Pancreas (tissue), 10 donors: ENCODE data around the gene APBA1. TPM values are rescaled to one million over a fixed set of nuclear protein-coding genes. Genes with fewer than 3 reads are reported as not detected.
A peak's percentile ranks its signal among the peaks of the same experiment; 100 is the strongest.

Experiments
- ATAC-seq, 4 donors: fragments of 200-7000 bp; cut with Tn5 transposase; one replicate each; pipeline versions ENCODE4 v1.8.0 to v1.9.1; 2020; ENCODE audit warnings: mild to moderate bottlenecking in 4 of 4, moderate library complexity in 4 of 4
- DNase-seq, 6 donors: peaks; one replicate each; pipeline ENCODE4 v3.0.0-alpha.2; 2020
- FAIRE-seq: peaks from 2 replicates; lab custom pipeline; 2012; peaks lifted over from hg19 to GRCh38; lab: Jason Lieb, UNC
- H3K27ac ChIP-seq, 4 donors: fragments of 200-600 bp; sonication (generic); 1 replicate in 3 of 4; 2 replicates in 1 of 4; pipeline versions ENCODE4 v1.5.0 to v1.8.0; 2020
- H3K27me3 ChIP-seq, 4 donors: fragments of 200-600 bp; one replicate each; pipeline ENCODE4 v1.8.0; 2021
- H3K36me3 ChIP-seq, 3 donors: fragments of 200-600 bp; sonication (generic) in 1 of 3; one replicate each; pipeline versions ENCODE4 v1.5.0 to v1.8.0; 2020 to 2021
- H3K4me1 ChIP-seq, 3 donors: fragments of 200-600 bp; one replicate each; pipeline ENCODE4 v1.8.0; 2021
- H3K4me3 ChIP-seq, 4 donors: fragments of 200-600 bp; sonication (generic) in 2 of 4; one replicate each; pipeline versions ENCODE4 v1.5.0 to v1.8.0; 2020 to 2021
- H3K9me3 ChIP-seq, 4 donors: fragments of 200-600 bp; one replicate each; pipeline ENCODE4 v1.8.0; 2021
- WGBS, 2 donors: extraction: QIAGEN DNeasy Blood & Tissue Kit; methylation state at CpG; one replicate each; pipeline ENCODE4 v1.1.7; 2013; 5-methylcytosine and 5-hydroxymethylcytosine counted together
- intact Hi-C, 3 donors: fragments of 100-400 bp; cut with DNase I; formaldehyde crosslinking; loops; one replicate each; pipeline versions ENCODE4 v1.11.1 to v1.14.2; 2022
- polyA plus RNA-seq, 2 donors: library from polyadenylated mRNA; stranded (reverse); fragments of 200-250 nt; gene quantifications; one replicate each; pipeline ENCODE4 v1.2.3, GENCODE V29; 2013
- total RNA-seq, 6 donors: library from RNA; stranded (reverse); fragmentation: NEBNext Ultra II Directional in 4 of 6; extraction: Animal tissue kit (Norgen Biotek cat#: 25700) in 4 of 6; gene quantifications; one replicate each; pipeline versions ENCODE4 v1.2.1 to v1.2.4, GENCODE V29; 2021 to 2023
- TF ChIP-seq, protein P1 (sequence below), 4 donors: fragments of 200-600 bp; sonication (generic) in 3 of 4; IDR thresholded peaks; one replicate each; pipeline versions ENCODE4 v1.5.0 to v1.8.0; 2021; ENCODE audit warnings: antibody characterized with exemption in 4 of 4
- donor health status: healthy with polysubstance abuse.
- donor health status: DM: no; HTN: no; CAD: no; lungs with moderate emphysema.
- donor health status: DM: no; HTN: no; CAD: no.
- donor health status: control.
- donor health status: control.
- donor health status: Bipolar disorder and iron deficiency.
- donor health status: DM: yes; HTN: yes; CAD: no.
- donor health status: DM: no; HTN: no; CAD: no.
- donor health status: DM: no; HTN: no; CAD: no.
- donor health status: DM: yes; HTN: yes; CAD: no.

Gene APBA1
- total and polyA plus RNA-seq, 8 donors: 0.68 to 3.2 (median 2.2) TPM

DNA sequence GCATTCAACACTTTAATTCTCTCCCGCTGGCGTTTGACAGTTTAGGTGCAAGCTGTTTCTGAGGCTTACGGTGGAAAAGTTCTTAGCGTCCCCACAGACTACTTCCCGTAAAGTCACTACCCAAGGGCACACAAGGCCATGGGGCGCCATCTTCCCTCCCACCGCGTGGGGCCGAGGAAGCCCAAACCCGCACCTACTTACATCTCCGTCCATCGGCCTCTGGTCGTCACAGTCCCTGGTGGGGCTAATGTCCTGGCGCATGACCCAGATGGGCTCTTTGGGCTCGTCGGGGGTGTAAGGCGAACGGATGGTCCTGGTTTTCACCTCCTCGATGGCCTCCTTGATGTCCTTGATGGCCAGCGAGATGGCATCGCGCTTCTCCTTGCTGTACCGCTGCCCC lies 156.4 kb downstream of the APBA1 start:
- H3K9me3 ChIP-seq: no peaks in the 10 kb centered on the region
- H3K27me3 ChIP-seq: no peaks in the 10 kb centered on the region
- DNase-seq (peak in 1 of 6 donors; percentile 48), FAIRE-seq (no peak), ATAC-seq (no peak)
- WGBS, 2 donors: 96 to 98% methylated on average over 23 of the region's 23 CpGs
- H3K36me3 ChIP-seq: no peaks in the 10 kb centered on the region
- TF ChIP-seq, protein P1, sequence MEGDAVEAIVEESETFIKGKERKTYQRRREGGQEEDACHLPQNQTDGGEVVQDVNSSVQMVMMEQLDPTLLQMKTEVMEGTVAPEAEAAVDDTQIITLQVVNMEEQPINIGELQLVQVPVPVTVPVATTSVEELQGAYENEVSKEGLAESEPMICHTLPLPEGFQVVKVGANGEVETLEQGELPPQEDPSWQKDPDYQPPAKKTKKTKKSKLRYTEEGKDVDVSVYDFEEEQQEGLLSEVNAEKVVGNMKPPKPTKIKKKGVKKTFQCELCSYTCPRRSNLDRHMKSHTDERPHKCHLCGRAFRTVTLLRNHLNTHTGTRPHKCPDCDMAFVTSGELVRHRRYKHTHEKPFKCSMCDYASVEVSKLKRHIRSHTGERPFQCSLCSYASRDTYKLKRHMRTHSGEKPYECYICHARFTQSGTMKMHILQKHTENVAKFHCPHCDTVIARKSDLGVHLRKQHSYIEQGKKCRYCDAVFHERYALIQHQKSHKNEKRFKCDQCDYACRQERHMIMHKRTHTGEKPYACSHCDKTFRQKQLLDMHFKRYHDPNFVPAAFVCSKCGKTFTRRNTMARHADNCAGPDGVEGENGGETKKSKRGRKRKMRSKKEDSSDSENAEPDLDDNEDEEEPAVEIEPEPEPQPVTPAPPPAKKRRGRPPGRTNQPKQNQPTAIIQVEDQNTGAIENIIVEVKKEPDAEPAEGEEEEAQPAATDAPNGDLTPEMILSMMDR (IDR thresholded peaks at IDR 0.05): no peak
- no peak overlapping the region for H3K4me3 ChIP-seq
- H3K4me1 ChIP-seq: no peaks in the 10 kb centered on the region
- no peak overlapping the region for H3K27ac ChIP-seq
- intact Hi-C loops: no loop called here

DNA sequence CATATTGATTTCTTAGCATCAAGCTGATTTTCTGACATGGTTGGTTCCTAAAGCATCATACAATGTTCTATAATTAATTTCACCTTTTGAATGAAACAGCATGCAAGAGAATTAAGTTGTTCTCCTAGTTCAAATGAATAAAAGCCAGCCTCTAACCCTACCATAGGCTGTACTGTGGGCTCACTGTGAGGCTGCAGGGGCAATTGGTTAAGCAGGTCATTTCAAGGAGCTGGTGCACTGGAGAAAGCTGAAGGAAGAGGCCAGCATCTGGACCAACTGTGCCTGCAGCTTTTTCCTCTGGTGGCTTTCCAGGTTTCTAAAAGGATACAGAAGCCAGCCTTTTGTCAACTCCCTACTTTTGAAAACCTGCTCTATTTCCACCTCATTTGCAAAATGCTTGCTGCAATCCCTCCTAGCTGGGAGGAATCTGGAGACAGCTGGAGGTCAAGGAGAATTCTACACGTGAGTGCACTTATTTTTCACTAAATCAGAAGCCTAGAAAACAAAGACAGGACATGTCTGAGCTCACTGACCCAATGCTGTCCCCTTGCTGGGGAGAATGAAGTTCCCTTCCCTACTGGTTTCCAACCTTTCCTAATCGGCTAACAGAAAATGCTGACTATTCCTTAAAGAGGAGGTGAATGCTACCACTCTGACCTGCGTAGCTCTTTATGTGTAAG lies 158.9 kb downstream of the APBA1 start:
- intact Hi-C loops: no loop called here
- no peak for ATAC-seq
- Histone ChIP-seq H3K27me3 (no peaks in the 10 kb centered on the region), H3K4me3 (no peak overlapping the region), H3K9me3 (no peaks in the 10 kb centered on the region), H3K36me3 (no peaks in the 10 kb centered on the region), H3K4me1 (no peaks in the 10 kb centered on the region), H3K27ac (no peak overlapping the region)
- no peak for FAIRE-seq
- WGBS, 2 donors: 67 to 68% methylated on average over 3 of the region's 3 CpGs
- TF ChIP-seq, protein P1 (IDR thresholded peaks at IDR 0.05): no peak
- no peak for DNase-seq

DNA sequence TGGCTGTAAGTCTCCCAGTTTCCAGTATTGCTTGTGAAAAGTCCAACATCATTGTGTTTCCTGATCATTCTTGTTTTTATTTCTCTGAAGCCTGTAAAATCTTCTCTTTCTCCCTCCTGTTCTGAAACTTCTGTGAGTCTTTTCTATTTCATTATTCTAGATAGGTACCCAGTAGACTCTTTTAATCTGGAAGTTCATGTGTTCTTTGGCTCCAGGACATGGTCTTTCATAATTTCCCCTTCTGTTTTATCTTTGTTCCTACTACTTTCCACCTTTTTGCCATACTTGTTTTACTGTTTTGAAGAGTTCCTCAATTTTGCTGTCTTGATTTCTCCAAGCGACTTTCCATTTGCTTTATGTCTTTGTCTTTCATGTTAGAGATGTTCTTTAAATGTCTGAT lies 168.1 kb downstream of the APBA1 start:
- no peak for FAIRE-seq
- no peak overlapping the region for H3K4me3 ChIP-seq
- 95 to 97% methylated on average over 1 of the region's 1 CpG for WGBS, 2 donors
- no peak for DNase-seq
- ATAC-seq: no peak
- H3K36me3 ChIP-seq: no peaks in the 10 kb centered on the region
- intact Hi-C loops: no loop called here
- no peak overlapping the region for H3K27ac ChIP-seq
- H3K4me1 ChIP-seq: no peaks in the 10 kb centered on the region
- H3K9me3 ChIP-seq: no peaks in the 10 kb centered on the region
- no peaks in the 10 kb centered on the region for H3K27me3 ChIP-seq
- TF ChIP-seq, protein P1 (IDR thresholded peaks at IDR 0.05): no peak

DNA sequence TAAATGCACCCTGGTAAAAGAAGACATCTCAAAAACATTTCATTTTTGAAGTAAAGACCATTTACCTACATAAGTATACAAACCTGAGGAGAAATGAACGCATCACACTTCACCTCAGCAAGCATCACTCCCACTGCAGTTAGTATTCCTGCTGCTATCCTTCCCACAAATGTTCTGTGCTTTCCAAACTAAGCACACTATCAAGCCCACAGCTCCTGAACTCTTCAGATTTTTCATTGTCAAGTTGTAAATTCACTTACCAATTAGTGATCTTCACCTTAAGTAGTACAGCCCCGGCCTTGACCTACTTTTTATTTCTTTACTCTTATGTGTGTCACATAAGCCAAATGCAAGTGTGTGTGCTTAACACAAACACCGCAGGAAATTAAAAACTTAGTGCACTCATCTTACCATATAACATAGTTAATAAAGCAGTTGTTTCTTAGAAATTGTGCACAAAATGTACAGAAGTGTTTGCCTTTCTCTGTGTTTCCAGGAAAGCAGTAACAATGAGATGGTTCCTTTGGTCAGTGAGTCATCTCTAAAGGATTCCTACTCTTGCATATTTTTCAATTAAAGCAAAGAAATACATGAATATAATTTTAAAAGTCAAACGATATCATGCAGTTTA lies 169.4 kb downstream of the APBA1 start:
- no peak for ATAC-seq
- Histone ChIP-seq H3K9me3 (no peaks in the 10 kb centered on the region), H3K36me3 (no peaks in the 10 kb centered on the region), H3K4me3 (no peak overlapping the region), H3K27me3 (no peaks in the 10 kb centered on the region), H3K4me1 (no peaks in the 10 kb centered on the region), H3K27ac (no peak overlapping the region)
- FAIRE-seq: no peak
- intact Hi-C loops: no loop called here
- no peak for DNase-seq
- TF ChIP-seq, protein P1 (IDR thresholded peaks at IDR 0.05): no peak
- WGBS, 2 donors: 68 to 70% methylated on average over 4 of the region's 4 CpGs

DNA sequence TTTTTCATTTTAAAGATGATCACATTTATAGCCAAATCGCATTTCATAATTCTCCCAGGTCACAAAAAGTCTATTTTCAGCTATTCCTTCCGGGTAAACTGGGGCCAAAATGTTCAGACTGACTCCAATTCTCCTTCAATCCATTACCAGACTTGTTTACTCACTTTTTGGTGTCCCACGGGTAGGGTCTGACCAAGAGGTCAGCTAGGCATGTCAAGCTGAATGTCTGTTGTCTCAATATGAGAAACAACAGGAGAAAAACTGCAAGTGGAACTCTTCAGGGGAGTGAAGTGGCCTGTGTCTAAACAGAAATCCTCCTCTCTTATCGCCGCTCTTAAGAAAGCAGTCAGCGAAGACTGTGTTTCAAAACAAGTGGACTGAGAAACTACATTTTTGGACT lies 171.3 kb downstream of the APBA1 start:
- no peaks in the 10 kb centered on the region for H3K4me1 ChIP-seq
- 82 to 86% methylated on average over 6 of the region's 6 CpGs for WGBS, 2 donors
- H3K27me3 ChIP-seq: no peaks in the 10 kb centered on the region
- TF ChIP-seq, protein P1 (IDR thresholded peaks at IDR 0.05): no peak
- H3K4me3 ChIP-seq: no peak overlapping the region
- no peak overlapping the region for H3K27ac ChIP-seq
- intact Hi-C loops: no loop called here
- DNase-seq (no peak), ATAC-seq (no peak), FAIRE-seq (no peak)
- H3K9me3 ChIP-seq: no peaks in the 10 kb centered on the region
- H3K36me3 ChIP-seq: no peaks in the 10 kb centered on the region
